Stimulated activated effector memory CD8-positive, alpha-beta T cell treated with anti-CD3 and anti-CD28 coated beads, Interleukin-12 subunit alpha, Interleukin-12 subunit beta, amount 100 ng/mL, for 72 hours (primary cell): Measurements from ENCODE around the gene HSCB.
"Not testable (repeated sequence)": the region's sequence is repeated elsewhere in the genome, so short reads cannot be mapped to it uniquely, and the experiment has no call there.

Source experiments
- ATAC-seq: fragments of 150-1000 bp; cut with Tn5 transposase; 2 replicates; pipeline ENCODE4 v1.10.0; 2021
- DNase-seq, 2 donors: peaks; one replicate each; pipeline ENCODE4 v3.0.0; 2021 to 2022; ENCODE audit warnings: low spot score in 2 of 2
- H3K27ac Mint-ChIP-seq: one replicate; pipeline ENCODE4 v1.8.0; 2022; ENCODE audit warnings: mild to moderate bottlenecking, mixed read lengths
- H3K36me3 Mint-ChIP-seq: one replicate; pipeline ENCODE4 v1.8.0; 2022; ENCODE audit warnings: mild to moderate bottlenecking, mixed read lengths
- H3K4me1 Mint-ChIP-seq: one replicate; pipeline ENCODE4 v1.8.0; 2022; ENCODE audit warnings: mixed read lengths
- H3K4me3 Mint-ChIP-seq: one replicate; pipeline ENCODE4 v1.8.0; 2022; ENCODE audit warnings: mild to moderate bottlenecking, mixed read lengths
- H3K9me3 Mint-ChIP-seq: one replicate; pipeline ENCODE4 v1.8.0; 2022; ENCODE audit warnings: mixed read lengths

Gene HSCB

DNA sequence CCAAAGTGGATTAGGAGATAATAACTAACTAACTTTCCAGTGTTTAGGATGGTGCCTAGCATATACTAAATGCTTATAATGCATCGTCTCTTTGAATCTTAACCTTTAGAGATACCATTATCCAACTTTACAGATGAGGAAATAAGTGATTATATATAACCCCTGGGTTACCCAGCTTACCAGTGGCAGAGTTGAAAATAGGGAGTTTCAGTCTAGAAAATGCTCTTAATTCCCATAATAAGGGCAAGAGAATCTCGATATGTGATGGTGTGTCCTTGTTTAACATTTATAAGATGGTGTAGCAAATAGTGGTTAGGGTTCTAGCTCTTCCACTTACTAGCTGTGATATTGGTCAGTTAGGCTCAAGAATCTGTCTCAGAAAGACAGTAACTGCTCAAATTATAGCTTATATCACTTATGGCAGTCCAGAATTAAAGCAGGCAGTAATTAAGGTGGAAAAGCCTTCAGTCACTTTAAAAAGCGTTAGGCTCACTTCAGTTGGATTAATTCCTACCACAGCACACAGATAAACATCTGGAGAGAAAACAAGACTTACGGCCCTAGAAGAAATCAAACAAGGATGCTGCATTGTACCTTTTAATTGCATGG lies 52.2 kb downstream of the HSCB start:
- no peaks in the 10 kb centered on the region for H3K9me3 Mint-ChIP-seq
- peak overlapping the region; percentile 59 for H3K27ac Mint-ChIP-seq
- no peak overlapping the region for H3K4me3 Mint-ChIP-seq
- H3K4me1 Mint-ChIP-seq: peaks cover 58% of the 10 kb centered on the region
- ATAC-seq (no peak), DNase-seq (no peak)
- H3K36me3 Mint-ChIP-seq: peaks cover 84% of the 10 kb centered on the region

GRCh38 chr22:28795071-28795693 lies 53.3 kb downstream of the HSCB start:
- Mint-ChIP-seq H3K27ac (peak overlapping the region; percentile 65), H3K9me3 (no peaks in the 10 kb centered on the region), H3K4me3 (peak overlapping the region; percentile 4), H3K36me3 (peaks cover 84% of the 10 kb centered on the region), H3K4me1 (peaks cover 61% of the 10 kb centered on the region)
- DNase-seq (no peak), ATAC-seq (no peak)

DNA sequence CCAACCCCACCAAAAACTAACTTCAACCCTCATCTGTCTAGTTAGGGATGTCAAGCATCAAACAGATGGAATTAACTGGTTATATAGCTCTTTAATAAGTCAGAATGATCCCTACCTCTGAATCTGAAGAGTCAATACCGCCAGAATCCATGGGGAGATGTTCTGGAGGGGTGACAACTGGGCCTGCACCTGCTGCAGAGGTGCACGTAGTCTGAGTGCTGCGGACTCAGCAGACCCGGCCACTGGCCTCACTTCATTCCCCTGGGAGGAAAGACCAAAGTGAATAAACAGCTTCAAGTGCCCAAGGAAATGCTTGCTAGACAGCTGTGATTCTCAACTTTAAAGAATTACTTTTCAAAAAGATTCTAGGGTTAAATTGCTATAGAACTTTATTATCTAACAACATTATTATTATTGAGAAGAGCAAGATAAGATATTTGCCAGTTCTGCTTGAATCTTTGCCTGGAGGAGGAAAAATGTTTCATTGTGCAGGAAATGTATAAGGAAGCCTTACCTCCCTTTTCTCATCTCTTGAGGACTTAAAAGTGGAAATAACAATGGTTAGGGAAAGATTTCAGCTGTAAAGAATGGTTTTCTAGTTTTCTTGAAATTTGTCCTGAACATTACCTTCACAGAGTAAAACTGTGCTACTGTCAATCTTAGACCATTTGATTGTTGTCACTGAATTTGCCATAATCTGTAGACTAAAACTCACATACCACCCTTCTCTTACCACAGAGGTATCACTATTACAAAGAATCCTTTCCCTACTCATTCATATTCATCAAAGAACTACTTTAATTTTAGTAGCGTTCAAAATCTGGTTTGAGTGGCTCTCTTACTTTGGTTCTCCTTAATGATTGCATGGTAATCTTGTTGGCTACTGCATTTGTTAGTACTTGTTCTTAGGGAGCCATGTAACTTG lies 54.4 kb downstream of the HSCB start:
- H3K4me1 Mint-ChIP-seq: peaks cover 57% of the 10 kb centered on the region
- DNase-seq (no peak), ATAC-seq (peak; percentile 38)
- peak overlapping the region; percentile 65 for H3K27ac Mint-ChIP-seq
- peak overlapping the region; percentile 78 for H3K4me3 Mint-ChIP-seq
- H3K36me3 Mint-ChIP-seq: peaks cover 91% of the 10 kb centered on the region
- no peaks in the 10 kb centered on the region for H3K9me3 Mint-ChIP-seq

- peak; percentile 15 to 77 for DNase-seq
- H3K36me3 Mint-ChIP-seq: peaks cover 79% of the 10 kb centered on the region
These were observed 57.2 kb downstream of the HSCB start for GRCh38 chr22:28798810-28799605.

DNA sequence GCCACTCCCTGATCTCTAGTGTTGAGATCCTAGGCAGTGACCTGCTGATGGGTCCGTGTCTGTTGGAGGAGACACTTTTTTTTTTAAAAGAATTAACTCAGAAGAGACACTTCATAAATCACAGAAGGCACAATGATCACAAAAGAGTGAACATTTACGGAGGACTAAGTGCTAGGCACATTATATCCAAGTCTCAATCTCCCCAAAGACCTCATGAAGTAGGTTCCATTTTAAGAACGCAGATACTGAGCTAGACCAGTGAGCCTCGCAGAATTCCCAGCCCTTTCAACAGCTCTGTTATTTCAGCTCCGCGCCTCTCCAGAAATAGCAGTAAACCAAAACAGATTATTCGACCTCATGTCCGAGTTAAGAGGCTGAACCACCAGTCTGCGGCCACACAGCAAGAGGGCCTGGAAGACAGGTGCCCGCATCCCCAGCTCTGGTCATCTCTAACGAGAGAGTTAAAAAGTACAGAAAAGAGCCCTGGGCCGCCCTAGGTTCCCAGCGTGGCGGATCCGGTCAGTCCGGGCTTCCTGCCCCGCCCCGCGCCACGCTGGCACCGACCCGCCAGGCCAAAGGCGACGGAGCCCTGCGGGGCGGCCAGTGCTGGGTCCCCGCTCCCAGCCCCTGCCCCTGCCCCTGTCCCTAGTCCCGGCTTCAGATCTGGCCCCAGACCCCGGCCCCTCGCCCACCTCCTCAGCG lies 57.9 kb downstream of the HSCB start:
- H3K9me3 Mint-ChIP-seq: no peaks in the 10 kb centered on the region
- peaks cover 47% of the 10 kb centered on the region for H3K4me1 Mint-ChIP-seq
- peak overlapping the region; percentile 78 for H3K4me3 Mint-ChIP-seq
- H3K36me3 Mint-ChIP-seq: peaks cover 79% of the 10 kb centered on the region
- H3K27ac Mint-ChIP-seq: peak overlapping the region; percentile 94
- ATAC-seq (peak; percentile 61), DNase-seq (no peak)

More at GRCh38 chr22:28798810-28799605, 57.2 kb downstream of the HSCB start:
- Mint-ChIP-seq H3K9me3 (no peaks in the 10 kb centered on the region), H3K4me3 (peak overlapping the region; percentile 78), H3K4me1 (peaks cover 52% of the 10 kb centered on the region), H3K27ac (peak overlapping the region; percentile 94)
- ATAC-seq: peak; percentile 55

GRCh38 chr22:28800308-28801041 lies 58.6 kb downstream of the HSCB start, which contains the start of gene XBP1:
Gene XBP1 (minus strand): TSS chr22:28800569.
- Mint-ChIP-seq H3K9me3 (no peaks in the 10 kb centered on the region), H3K4me3 (peak within 1 kb of the TSS; percentile 78), H3K36me3 (peaks cover 74% of the 10 kb centered on the region), H3K27ac (peak within 1 kb of the TSS; percentile 94), H3K4me1 (peaks cover 39% of the 10 kb centered on the region)
- DNase-seq (peak; percentile 92 to 94), ATAC-seq (peak; percentile 94)

- H3K4me1 Mint-ChIP-seq: peaks cover 24% of the 10 kb centered on the region
- H3K27ac Mint-ChIP-seq: peak overlapping the region; percentile 94
- no peak for DNase-seq
- no peaks in the 10 kb centered on the region for H3K9me3 Mint-ChIP-seq
- ATAC-seq: no peak
- peak overlapping the region; percentile 78 for H3K4me3 Mint-ChIP-seq
- peaks cover 59% of the 10 kb centered on the region for H3K36me3 Mint-ChIP-seq
These were observed 60.2 kb downstream of the HSCB start for GRCh38 chr22:28801845-28802594.

GRCh38 chr22:28802595-28803123 lies 60.8 kb downstream of the HSCB start:
- Mint-ChIP-seq H3K4me3 (peak overlapping the region; percentile 78), H3K4me1 (peaks cover 22% of the 10 kb centered on the region)

DNA sequence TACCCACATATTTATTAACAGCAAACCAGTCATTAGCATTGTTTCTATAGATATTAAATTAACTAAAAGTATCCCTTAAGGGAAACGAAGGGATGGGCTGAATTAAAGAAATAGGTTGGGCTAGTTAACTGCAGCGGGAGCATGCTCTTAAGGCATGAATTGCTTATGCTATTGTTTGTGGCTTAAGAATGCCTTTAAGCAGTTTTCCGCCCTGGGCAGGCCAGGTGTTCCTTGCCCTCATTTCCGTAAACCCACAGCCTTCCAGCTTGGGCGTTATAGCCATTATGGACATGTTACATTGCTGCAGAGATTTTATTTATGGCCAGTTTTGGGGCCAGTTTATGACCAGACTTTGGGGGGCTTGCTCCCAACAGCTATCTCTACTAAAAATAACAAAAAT lies 63.6 kb downstream of the HSCB start:
- not testable (repeated sequence) for H3K4me3 Mint-ChIP-seq

More at GRCh38 chr22:28802595-28803123, 60.8 kb downstream of the HSCB start:
- DNase-seq: no peak
- Mint-ChIP-seq H3K27ac (peak overlapping the region; percentile 94), H3K36me3 (peaks cover 52% of the 10 kb centered on the region), H3K9me3 (no peaks in the 10 kb centered on the region)
- ATAC-seq: no peak

More for the DNA sequence above, 63.6 kb downstream of the HSCB start:
- H3K27ac Mint-ChIP-seq, H3K9me3 Mint-ChIP-seq, ATAC-seq, DNase-seq: not testable (repeated sequence)
- Mint-ChIP-seq H3K4me1 (peaks cover 35% of the 10 kb centered on the region), H3K36me3 (peaks cover 30% of the 10 kb centered on the region)
